VCaP (cell line): Measurements from ENCODE around the gene NCKAP5.

ENCODE experiments used
- H3K27ac ChIP-seq: fragments of 450-650 bp; 2 replicates; pipeline ENCODE4 v1.5.1; 2017
- TF ChIP-seq, protein P1 (sequence below): fragments of 450-650 bp; conservative IDR thresholded peaks from 2 replicates; pipeline ENCODE4 v1.5.1; 2017; ENCODE audit warnings: mild to moderate bottlenecking, moderate library complexity

Gene NCKAP5

DNA sequence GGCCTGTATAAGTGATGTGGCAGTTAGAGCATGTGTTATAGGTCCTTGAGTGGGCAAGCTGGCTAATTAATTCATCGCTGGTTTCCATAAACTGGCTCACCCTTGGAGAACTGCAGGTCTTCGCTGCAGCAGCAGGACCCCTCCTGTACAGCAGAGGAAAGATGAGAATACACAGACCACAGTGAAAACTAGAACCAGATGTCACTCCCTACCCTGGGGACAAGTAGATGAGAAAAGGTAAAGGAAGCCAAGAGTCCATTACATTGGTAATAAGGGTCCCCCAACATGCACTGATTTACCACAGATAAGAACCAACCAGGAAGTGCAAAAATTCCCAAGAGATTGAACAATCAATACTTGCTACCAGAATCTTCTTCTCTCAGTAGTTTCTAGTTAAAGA is 482.6 kb downstream of the NCKAP5 start:
- TF ChIP-seq, protein P1, sequence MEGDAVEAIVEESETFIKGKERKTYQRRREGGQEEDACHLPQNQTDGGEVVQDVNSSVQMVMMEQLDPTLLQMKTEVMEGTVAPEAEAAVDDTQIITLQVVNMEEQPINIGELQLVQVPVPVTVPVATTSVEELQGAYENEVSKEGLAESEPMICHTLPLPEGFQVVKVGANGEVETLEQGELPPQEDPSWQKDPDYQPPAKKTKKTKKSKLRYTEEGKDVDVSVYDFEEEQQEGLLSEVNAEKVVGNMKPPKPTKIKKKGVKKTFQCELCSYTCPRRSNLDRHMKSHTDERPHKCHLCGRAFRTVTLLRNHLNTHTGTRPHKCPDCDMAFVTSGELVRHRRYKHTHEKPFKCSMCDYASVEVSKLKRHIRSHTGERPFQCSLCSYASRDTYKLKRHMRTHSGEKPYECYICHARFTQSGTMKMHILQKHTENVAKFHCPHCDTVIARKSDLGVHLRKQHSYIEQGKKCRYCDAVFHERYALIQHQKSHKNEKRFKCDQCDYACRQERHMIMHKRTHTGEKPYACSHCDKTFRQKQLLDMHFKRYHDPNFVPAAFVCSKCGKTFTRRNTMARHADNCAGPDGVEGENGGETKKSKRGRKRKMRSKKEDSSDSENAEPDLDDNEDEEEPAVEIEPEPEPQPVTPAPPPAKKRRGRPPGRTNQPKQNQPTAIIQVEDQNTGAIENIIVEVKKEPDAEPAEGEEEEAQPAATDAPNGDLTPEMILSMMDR: no peak

DNA sequence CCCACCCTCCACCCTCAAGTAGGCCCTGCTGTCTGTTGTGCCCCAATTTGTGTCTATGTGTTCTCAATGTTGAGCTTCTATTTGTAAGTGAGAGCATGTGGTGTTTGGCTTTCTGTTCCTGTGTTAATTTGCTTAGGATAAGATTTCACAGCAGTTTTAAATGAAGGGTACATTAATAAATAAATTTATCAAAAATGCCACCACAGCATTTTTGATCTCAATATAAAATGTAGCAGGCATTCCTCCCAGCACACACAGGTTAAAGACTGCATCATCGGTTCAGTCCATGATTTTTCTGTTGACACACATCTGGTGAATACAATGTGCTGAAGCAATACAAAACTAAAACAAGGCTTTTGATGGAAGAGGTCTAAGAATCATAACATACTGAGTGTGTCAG is 486.2 kb downstream of the NCKAP5 start:
- H3K27ac ChIP-seq: no peak overlapping the region
- TF ChIP-seq, protein P1: no peak

More for the DNA sequence above, 482.6 kb downstream of the NCKAP5 start:
- H3K27ac ChIP-seq: no peak overlapping the region

DNA sequence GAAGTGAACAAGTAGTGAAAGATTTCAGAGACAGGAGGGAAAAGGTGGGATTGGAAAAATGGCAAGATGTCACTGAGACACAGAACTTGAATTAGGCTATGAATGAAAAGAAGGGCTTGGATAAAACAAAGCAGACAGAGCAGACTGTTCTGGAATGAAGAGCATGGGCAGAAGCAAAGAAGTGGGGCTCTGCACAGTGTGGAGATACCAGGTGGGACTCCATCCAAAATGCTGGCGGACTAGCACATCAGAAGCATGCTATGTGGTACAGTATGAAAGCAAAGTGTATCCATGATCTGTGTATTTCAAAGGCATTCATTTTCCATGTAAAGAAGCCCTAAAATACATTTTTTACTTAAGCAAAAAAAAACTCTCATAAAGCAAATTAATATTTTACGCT is 487.4 kb downstream of the NCKAP5 start:
- no peak overlapping the region for H3K27ac ChIP-seq

DNA sequence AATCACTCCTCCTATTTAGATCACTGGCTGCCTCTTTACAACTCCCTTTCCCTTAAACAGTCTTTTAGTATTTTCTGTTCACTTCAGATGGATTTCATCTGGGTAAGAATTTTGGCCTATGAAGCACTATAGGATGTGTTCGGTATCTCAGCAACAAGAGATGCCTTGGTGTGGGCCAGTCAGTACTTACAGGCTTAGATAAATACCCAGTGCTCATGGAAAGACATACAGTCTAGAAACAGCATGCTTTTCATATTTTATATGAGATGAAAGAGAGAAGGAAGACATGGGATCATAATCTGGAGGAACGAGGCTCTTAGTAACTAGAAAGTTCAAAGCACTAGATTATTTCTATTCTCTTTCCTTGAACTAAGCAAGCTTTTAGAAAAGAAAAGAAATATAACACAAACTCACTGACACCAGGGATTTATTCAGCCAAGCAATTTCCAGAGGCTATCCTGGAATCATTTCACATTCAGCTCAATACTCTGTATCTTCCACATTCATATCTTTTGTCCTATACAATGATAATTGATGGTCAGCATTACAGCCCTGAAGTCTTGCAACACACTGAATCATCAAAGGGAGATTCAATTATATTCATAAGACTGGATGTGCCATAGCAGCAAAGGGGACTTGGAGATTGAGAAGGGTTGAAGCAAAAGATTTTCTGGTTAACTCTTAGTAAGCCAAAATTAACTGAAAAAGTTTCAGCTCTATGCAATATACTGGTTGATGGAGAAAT is 489.4 kb downstream of the NCKAP5 start:
- TF ChIP-seq, protein P1: no peak

More for the DNA sequence above, 487.4 kb downstream of the NCKAP5 start:
- TF ChIP-seq, protein P1: no peak

DNA sequence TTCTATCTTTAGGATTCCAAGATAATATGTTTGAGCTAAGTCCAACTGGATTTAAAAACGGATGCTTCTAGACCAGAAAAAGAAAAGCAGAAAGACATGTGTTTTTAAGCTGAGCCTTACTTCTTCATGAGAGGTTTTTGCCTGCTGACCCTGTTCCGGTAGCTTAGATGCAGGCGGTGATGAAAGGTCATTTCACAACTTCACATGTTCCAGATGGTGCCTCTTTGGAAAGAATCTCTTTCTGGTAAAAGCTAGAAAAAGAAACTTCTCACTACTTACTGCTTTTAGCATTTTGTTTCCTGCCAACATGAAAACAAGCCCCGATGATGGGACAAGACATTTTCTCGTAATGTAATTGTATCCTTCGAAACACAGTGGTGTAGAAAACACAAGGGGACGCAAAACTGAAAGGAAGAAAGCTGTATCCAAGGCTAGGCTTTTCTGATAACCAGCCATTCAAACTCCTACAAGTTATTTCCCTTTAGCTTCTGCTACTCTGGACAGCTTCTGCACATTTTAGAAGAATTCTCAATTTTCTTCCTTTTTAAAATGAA is 490.9 kb downstream of the NCKAP5 start:
- TF ChIP-seq, protein P1: no peak
- no peak overlapping the region for H3K27ac ChIP-seq

More for the DNA sequence above, 489.4 kb downstream of the NCKAP5 start:
- no peak overlapping the region for H3K27ac ChIP-seq

DNA sequence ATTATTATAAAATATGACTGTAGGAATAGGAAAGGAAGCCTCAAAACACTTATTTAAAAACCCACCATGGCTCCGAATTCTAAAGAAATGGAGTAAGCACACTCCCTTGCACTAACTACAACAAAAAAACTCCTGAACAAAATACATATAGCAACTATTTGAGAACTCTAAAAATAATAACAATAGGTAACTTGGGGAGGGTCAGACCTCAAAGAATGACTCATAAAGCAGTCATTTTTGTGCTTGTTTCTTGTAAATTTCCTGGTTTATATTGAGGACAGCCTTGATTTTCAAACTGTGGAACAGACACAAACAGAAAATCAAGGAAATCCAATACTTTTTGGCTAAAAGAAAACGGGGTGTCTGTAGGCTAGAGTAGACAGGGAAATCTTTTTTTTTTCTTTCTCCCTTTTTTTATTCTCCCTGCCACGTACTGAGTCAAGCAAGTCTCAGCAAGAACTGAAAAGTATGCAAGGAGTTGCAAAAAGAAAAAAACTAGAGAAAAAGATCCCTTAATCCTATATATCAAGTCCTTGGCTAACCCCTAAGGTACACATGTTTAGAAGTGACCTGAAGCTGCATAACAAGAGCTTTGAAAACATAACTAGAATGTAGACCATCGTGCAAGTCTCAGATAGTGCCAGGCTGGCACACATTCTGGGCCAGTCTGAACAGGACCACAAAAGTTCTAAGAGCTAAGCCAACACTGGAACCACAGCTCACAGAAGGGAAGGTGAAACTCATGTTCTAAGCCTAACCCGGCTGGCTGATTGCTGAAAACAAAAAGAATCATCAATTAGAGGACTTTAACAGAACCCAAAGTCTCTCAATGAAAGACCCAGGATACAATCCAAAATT is 495.2 kb downstream of the NCKAP5 start:
- H3K27ac ChIP-seq: no peak overlapping the region
- TF ChIP-seq, protein P1: no peak

DNA sequence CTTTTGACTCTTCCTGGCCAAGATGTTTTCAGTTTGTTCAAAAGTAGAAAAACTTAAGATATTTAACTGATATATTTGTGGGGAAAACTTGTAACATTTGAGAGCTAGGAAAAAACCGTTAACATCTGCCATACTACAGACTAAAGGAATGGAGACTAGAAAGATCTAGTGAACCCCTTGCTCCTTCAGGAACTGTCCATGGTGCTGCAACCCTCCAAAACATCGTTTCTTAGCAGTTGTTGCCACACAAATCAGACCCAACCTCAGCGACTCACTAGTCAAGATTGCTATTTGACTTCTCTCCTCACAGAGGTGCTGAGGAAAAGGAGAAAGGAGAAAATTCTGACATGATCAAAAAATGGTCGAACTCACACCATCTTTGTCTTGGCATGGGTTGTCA is 504.5 kb downstream of the NCKAP5 start:
- no peak overlapping the region for H3K27ac ChIP-seq
- TF ChIP-seq, protein P1: no peak
